NCI-H1105 treated with DMSO at 0.1 percent for 48 hours (cell line): ENCODE measurements around the gene DDX56.

ENCODE experiments used
- DNase-seq: peaks from one replicate; lab custom pipeline; 2025; lab: John Stamatoyannopoulos, UW

DDX56 gene

GRCh38 chr7:44534501-44534900, 39.2 kb downstream of the DDX56 start:
- peak; percentile 19 for DNase-seq

GRCh38 chr7:44534087-44534486, 39.6 kb downstream of the DDX56 start:
- DNase-seq, result no peak

GRCh38 chr7:44533301-44534055, 40.2 kb downstream of the DDX56 start:
- no peak for DNase-seq

- DNase-seq, result no peak
Measured at GRCh38 chr7:44531421-44532380, 42.0 kb downstream of the DDX56 start.

- no peak for DNase-seq
Measured at GRCh38 chr7:44530990-44531389, 42.7 kb downstream of the DDX56 start.

- DNase-seq, result no peak
Measured at GRCh38 chr7:44524811-44525388, 48.8 kb downstream of the DDX56 start.

GRCh38 chr7:44522315-44522714, 51.4 kb downstream of the DDX56 start:
- DNase-seq, result no peak

- no peak for DNase-seq
Measured at GRCh38 chr7:44521347-44522095, 52.2 kb downstream of the DDX56 start.

GRCh38 chr7:44520574-44520973, 53.1 kb downstream of the DDX56 start:
- DNase-seq, result no peak

GRCh38 chr7:44519546-44519945, 54.2 kb downstream of the DDX56 start:
- DNase-seq, result no peak

- DNase-seq, result no peak
Measured at GRCh38 chr7:44518761-44519160, 54.9 kb downstream of the DDX56 start.

GRCh38 chr7:44517175-44517574, 56.5 kb downstream of the DDX56 start:
- no peak for DNase-seq
